HepG2 (cell line): ENCODE results near the gene GPC6. TPM values are rescaled to one million over a fixed set of nuclear protein-coding genes. Genes with fewer than 3 reads are reported as not detected.
A peak's percentile ranks its signal among the peaks of the same experiment; 100 is the strongest.

Experiments
- ATAC-seq: fragments of 200-7000 bp; cut with Tn5 transposase; 3 replicates; pipeline ENCODE4 v1.9.1; 2020; ENCODE audit warnings: mild to moderate bottlenecking, moderate library complexity
- BruUV-seq: library from RNA; stranded (reverse); fragments of 400-500 nt; replicated peaks from 2 replicates; lab custom pipeline; 2021; lab: Mats Ljungman, UMichigan
- CTCF ChIA-PET: fragments of 300-600 bp; formaldehyde crosslinking; extraction: SDS; loops from one replicate; lab custom pipeline; 2021; ENCODE audit warnings: low total read pairs, inconsistent platforms, low intra/inter-chr PET ratio; lab: Yijun Ruan, JAX
- POLR2A ChIA-PET: fragments of 350-600 bp; sonication (Branson Sonifier 250); formaldehyde crosslinking; loops from one replicate; lab custom pipeline; 2020; ENCODE audit warnings: antibody characterized with exemption, inconsistent platforms; lab: Yijun Ruan, JAX
- DNase-seq: peaks from one replicate; pipeline ENCODE4 v3.0.0-alpha.2; 2015; ENCODE audit warnings: low spot score
- FAIRE-seq: peaks from 3 replicates; lab custom pipeline; 2011; peaks lifted over from hg19 to GRCh38; lab: Jason Lieb, UNC
- H2AFZ ChIP-seq: one replicate; pipeline ENCODE4 v1.6.1; 2011; ENCODE audit warnings: low read length, inconsistent platforms
- H3K27ac ChIP-seq: fragments of 300-600 bp; 3 replicates; pipeline ENCODE4 v1.8.0; 2011; ENCODE audit warnings: mixed run types, mild to moderate bottlenecking, mixed read lengths, low read length, inconsistent platforms; ENCODE audit not compliant: insufficient read depth; ENCODE audit errors: extremely low read length
- H3K27me3 ChIP-seq, 2 experiments: fragments of 200-600 bp in 1 of 2; 2 replicates in 1 of 2; 3 replicates in 1 of 2; pipeline versions ENCODE4 v1.6.0 to v1.8.0; 2011; ENCODE audit warnings: low read length in 2 of 2, mild to moderate bottlenecking in 2 of 2, moderate library complexity in 2 of 2, inconsistent platforms in 1 of 2; ENCODE audit not compliant: insufficient read depth in 2 of 2, control insufficient read depth in 1 of 2
- H3K36me3 ChIP-seq, 2 experiments: fragments of 200-600 bp in 1 of 2; replicated peaks in 1 of 2; 2 replicates in 1 of 2; 3 replicates in 1 of 2; pipeline versions ENCODE4 v1.5.1 to v1.8.0; 2011; ENCODE audit warnings: low read length in 2 of 2, inconsistent platforms in 1 of 2; ENCODE audit not compliant: insufficient read depth in 2 of 2, control insufficient read depth in 1 of 2
- H3K4me1 ChIP-seq: 2 replicates; pipeline ENCODE4 v1.5.1; 2012; ENCODE audit warnings: low read length, inconsistent platforms; ENCODE audit not compliant: insufficient read depth
- H3K4me2 ChIP-seq: 2 replicates; pipeline ENCODE4 v1.6.0; 2011; ENCODE audit warnings: low read depth, low read length, inconsistent platforms
- H3K4me3 ChIP-seq, 3 experiments: fragments of 200-600 bp in 1 of 3; sonication (generic), shearing (Covaris generic) in 1 of 3; replicated peaks in 1 of 3; 2 replicates each; pipeline ENCODE4 v1.5.1; 2011 to 2016; ENCODE audit warnings: low read length in 3 of 3, inconsistent platforms in 2 of 3, low read depth in 2 of 3, mild to moderate bottlenecking in 2 of 3, control low read depth in 1 of 3, mixed read lengths in 1 of 3; ENCODE audit not compliant: insufficient read depth in 1 of 3
- H3K79me2 ChIP-seq: one replicate; pipeline ENCODE4 v1.6.1; 2011; ENCODE audit warnings: low read length, inconsistent platforms; ENCODE audit not compliant: insufficient read depth
- H3K9ac ChIP-seq: 2 replicates; pipeline ENCODE4 v1.6.0; 2011; ENCODE audit warnings: mild to moderate bottlenecking, low read depth, low read length, inconsistent platforms; ENCODE audit not compliant: insufficient read depth
- H3K9me3 ChIP-seq: 2 replicates; pipeline ENCODE4 v1.5.1; 2012; ENCODE audit warnings: mild to moderate bottlenecking, low read length
- H4K20me1 ChIP-seq: 2 replicates; pipeline ENCODE4 v1.6.0; 2011; ENCODE audit warnings: inconsistent platforms, mild to moderate bottlenecking, low read length, moderate library complexity; ENCODE audit not compliant: insufficient read depth
- ASH2L ChIP-seq: fragments of 300-600, 200-600 bp; sonication (generic); IDR thresholded peaks from 2 replicates; pipeline ENCODE4 v1.7.0; 2017; ENCODE audit warnings: low read depth, mild to moderate bottlenecking, moderate library complexity, mixed read lengths, low read length; ENCODE audit not compliant: insufficient read length
- ATF4 ChIP-seq, 2 experiments: fragments of 450-650 bp in 1 of 2; sonication (generic) in 1 of 2; formaldehyde crosslinking; IDR thresholded peaks; 2 replicates each; pipeline versions ENCODE4 v1.5.0 to v1.8.0; 2020 to 2022; ENCODE audit warnings: mild to moderate bottlenecking in 1 of 2, missing genetic modification reagents in 1 of 2
- BORCS8-MEF2B ChIP-seq: sonication (generic); formaldehyde crosslinking; IDR thresholded peaks from 2 replicates; pipeline ENCODE4 v1.8.0; 2022; ENCODE audit warnings: mild to moderate bottlenecking, missing genetic modification reagents
- CBX2 ChIP-seq, 2 experiments: fragments of 200-600 bp in 1 of 2; sonication (generic); formaldehyde crosslinking in 1 of 2; IDR thresholded peaks; 2 replicates each; pipeline versions ENCODE4 v1.7.0 to v1.8.1; 2018 to 2022; ENCODE audit warnings: low read depth in 2 of 2, low read length in 1 of 2, mild to moderate bottlenecking in 1 of 2, missing genetic modification reagents in 1 of 2
- CEBPG ChIP-seq: IDR thresholded peaks from 2 replicates; pipeline ENCODE4 v1.6.1; 2016
- FOXP4 ChIP-seq: sonication (generic); formaldehyde crosslinking; IDR thresholded peaks from 2 replicates; pipeline ENCODE4 v1.4.0; 2020; ENCODE audit warnings: missing genetic modification reagents
- HNF4A ChIP-seq: sonication (generic); formaldehyde crosslinking; IDR thresholded peaks from 2 replicates; pipeline ENCODE4 v1.4.0; 2020; ENCODE audit warnings: missing genetic modification reagents
- HNRNPLL ChIP-seq: fragments of 200-400 bp; formaldehyde crosslinking; IDR thresholded peaks from 2 replicates; pipeline ENCODE4 v1.6.1; 2017; ENCODE audit warnings: mild to moderate bottlenecking, low read depth, low read length; ENCODE audit not compliant: poor library complexity, severe bottlenecking
- LBX2 ChIP-seq: sonication (generic); formaldehyde crosslinking; IDR thresholded peaks from 2 replicates; pipeline ENCODE4 v1.5.0; 2020; ENCODE audit warnings: missing genetic modification reagents, mild to moderate bottlenecking, borderline replicate concordance
- MIER2 ChIP-seq: IDR thresholded peaks from 2 replicates; pipeline ENCODE4 v1.6.1; 2016; ENCODE audit warnings: missing biosample characterization, missing genetic modification reagents
- NFRKB ChIP-seq: fragments of 450-650 bp; IDR thresholded peaks from 2 replicates; pipeline ENCODE4 v1.6.1; 2017
- NR2C2 ChIP-seq: sonication (generic); formaldehyde crosslinking; IDR thresholded peaks from 2 replicates; pipeline ENCODE4 v1.4.0; 2020; ENCODE audit warnings: missing genetic modification reagents, mild to moderate bottlenecking, moderate library complexity, borderline replicate concordance
- PITX1 ChIP-seq: sonication (generic); formaldehyde crosslinking; IDR thresholded peaks from 2 replicates; pipeline ENCODE4 v1.5.1; 2020; ENCODE audit warnings: mild to moderate bottlenecking, missing genetic modification reagents
- SALL1 ChIP-seq: sonication (generic); formaldehyde crosslinking; IDR thresholded peaks from 2 replicates; pipeline ENCODE4 v1.8.0; 2022; ENCODE audit warnings: mild to moderate bottlenecking, missing genetic modification reagents
- TARDBP ChIP-seq: sonication (generic); formaldehyde crosslinking; IDR thresholded peaks from 2 replicates; pipeline ENCODE4 v1.8.0; 2022; ENCODE audit warnings: mild to moderate bottlenecking, missing genetic modification reagents
- XRCC5 ChIP-seq: fragments of 200-400 bp; formaldehyde crosslinking; optimal IDR thresholded peaks from 2 replicates; pipeline ENCODE3; 2017; ENCODE audit warnings: mild to moderate bottlenecking, low read length
- ZNF224 ChIP-seq: sonication (generic); formaldehyde crosslinking; IDR thresholded peaks from 2 replicates; pipeline ENCODE4 v1.5.0; 2020; ENCODE audit warnings: mild to moderate bottlenecking, missing genetic modification reagents
- ZNF230 ChIP-seq: sonication (generic); formaldehyde crosslinking; IDR thresholded peaks from 2 replicates; pipeline ENCODE4 v1.4.0; 2020; ENCODE audit warnings: mild to moderate bottlenecking, missing genetic modification reagents
- ZNF292 ChIP-seq: sonication (generic); formaldehyde crosslinking; IDR thresholded peaks from 2 replicates; pipeline ENCODE4 v1.8.1; 2022; ENCODE audit warnings: mild to moderate bottlenecking, low read depth, missing genetic modification reagents, borderline replicate concordance
- ZNF501 ChIP-seq: sonication (generic); formaldehyde crosslinking; IDR thresholded peaks from 2 replicates; pipeline ENCODE4 v1.5.1; 2020; ENCODE audit warnings: mild to moderate bottlenecking, moderate library complexity, missing genetic modification reagents
- WGBS: methylation state at CpG from one replicate; pipeline ENCODE4 v1.1.6; 2017; ENCODE audit warnings: low lambda C conversion rate; 5-methylcytosine and 5-hydroxymethylcytosine counted together
- in situ Hi-C: cut with HindIII; loops from 2 replicates; pipeline ENCODE4 v1.10.0; 2017; ENCODE audit warnings: low pct_unique_long_range_greater_than_20kb; ENCODE audit not compliant: extremely low pct_ligation_motif_present
- intact Hi-C: fragments of 100-400 bp; cut with micrococcal nuclease; formaldehyde crosslinking; loops from one replicate; pipeline ENCODE4 v1.10.0; 2022; ENCODE audit not compliant: unreplicated experiment
- polyA plus RNA-seq, 8 experiments: library from polyadenylated mRNA; depleted of rRNA in 3 of 8; stranded (reverse) in 7 of 8; unstranded in 1 of 8; fragments of >200 nt; fragmentation: Illumina TruSeq in 4 of 8; extraction: Trizol in 4 of 8; gene quantifications; 2 replicates each; pipeline versions ENCODE4 v1.2.1 to v1.2.3, GENCODE V29; 2011 to 2016; ENCODE audit warnings: low read depth in 4 of 8, missing spikeins in 1 of 8, mixed read lengths in 1 of 8; ENCODE audit not compliant: insufficient read depth in 1 of 8
- total RNA-seq, 5 experiments: library from RNA; depleted of rRNA; stranded (reverse); fragments of >200 nt; fragmentation: Illumina TruSeq; extraction: Trizol; gene quantifications; 2 replicates each; pipeline ENCODE4 v1.2.3, GENCODE V29; 2016; ENCODE audit warnings: low read depth in 1 of 5

GPC6 gene
- total and polyA plus RNA-seq, 2 of the 13 experiments (the other 11 are each of a cell fraction or from before 2014, with no cell fraction given) = 24.5 to 33.9 TPM

- ChIA-PET CTCF (no interaction called here), POLR2A (interaction anchor here (1.1 kb wide), 1 partner anchor 163 kb away, joined by 3 read pairs; the partner anchor contains the start of gene TGDS)
- H3K9me3 ChIP-seq = no peaks in the 10 kb centered on the region
- H3K36me3 ChIP-seq = no peaks in the 10 kb centered on the region
- no TSS peak for BruUV-seq
- peak overlapping the region; percentile 34 for H2AFZ ChIP-seq
- ATAC-seq (peak; percentile 95), FAIRE-seq (no peak), DNase-seq (peak; percentile 45)
- intact Hi-C loops = no loop called here
- 8% methylated on average over 18 of the region's 19 CpGs for WGBS
- in situ Hi-C loops = no loop called here
- no peak overlapping the region; the same call in 1 of the 2 replicates for H3K9ac ChIP-seq
- H3K4me2 ChIP-seq = peak overlapping the region; percentile 78
- H4K20me1 ChIP-seq = no peaks in the 10 kb centered on the region
- H3K4me1 ChIP-seq = peaks cover 15% of the 10 kb centered on the region
- no peak overlapping the region for H3K27ac ChIP-seq
- H3K4me3 ChIP-seq = peak overlapping the region; percentile 6 to 48 (median 38)
- peaks cover 0 to 11% of the 10 kb centered on the region in 2 experiments; a peak in 3 of 5 replicates for H3K27me3 ChIP-seq
- no peaks in the 10 kb centered on the region for H3K79me2 ChIP-seq
- no peak for TF ChIP-seq NR2C2 (CRISPR knock-in tag)
- TF ChIP-seq ATF4 (CRISPR knock-in tag; IDR thresholded peaks at IDR 0.05) = peak in 1 of 2 experiments; percentile 96; a peak in 2 of 4 replicates
- TF ChIP-seq ASH2L = no peak
- no peak for TF ChIP-seq XRCC5
- peak; percentile 40; the same call in 1 of the 2 replicates for TF ChIP-seq ZNF292
- no peak for TF ChIP-seq LBX2 (CRISPR knock-in tag)
- TF ChIP-seq SALL1 = 0 out of 2 replicates have a peak, but pooled peaks have one; percentile 7
- TF ChIP-seq ZNF230 (CRISPR knock-in tag) = no peak
- TF ChIP-seq CBX2 (IDR thresholded peaks at IDR 0.05; ENCODE audit: low read depth, low read length) = peak; percentile 25; the same call in 1 of the 2 replicates
- TF ChIP-seq CBX2 (CRISPR knock-in tag; IDR thresholded peaks at IDR 0.05; ENCODE audit: low read depth) = no peak
- no peak for TF ChIP-seq NFRKB
- no peak for TF ChIP-seq ZNF224
- TF ChIP-seq PITX1 (CRISPR knock-in tag) = 0 out of 2 replicates have a peak, but pooled peaks have one; percentile 46
- TF ChIP-seq TARDBP (CRISPR knock-in tag) = peak; percentile 24; the same call in 1 of the 2 replicates
- TF ChIP-seq BORCS8-MEF2B (CRISPR knock-in tag) = no peak
- peak; percentile 94 for TF ChIP-seq CEBPG (CRISPR knock-in tag)
- TF ChIP-seq FOXP4 (CRISPR knock-in tag) = peak; percentile 27; the same call in 1 of the 2 replicates
- TF ChIP-seq HNRNPLL = no peak
- TF ChIP-seq MIER2 (CRISPR knock-in tag) = no peak
- TF ChIP-seq ZNF501 (CRISPR knock-in tag) = 0 out of 2 replicates have a peak, but pooled peaks have one; percentile 28
- peak; percentile 20; the same call in 1 of the 2 replicates for TF ChIP-seq HNF4A (CRISPR knock-in tag)
These were observed 1206.7 kb downstream of the GPC6 start for GRCh38 chr13:94433055-94433961.
